Parathyroid adenoma (tissue), 2 donors: ENCODE results near the gene TNRC18.
"Not testable (repeated sequence)": the region's sequence is repeated elsewhere in the genome, so short reads cannot be mapped to it uniquely, and the experiment has no call there.

Source experiments
- H2AFZ ChIP-seq: fragments of 300-600 bp; sonication (generic); one replicate; pipeline ENCODE4 v1.7.0; 2017; ENCODE audit warnings: antibody characterized with exemption, mild to moderate bottlenecking
- H3K27ac ChIP-seq: fragments of 300-600 bp; sonication (generic); one replicate; pipeline ENCODE4 v1.7.0; 2017
- H3K27me3 ChIP-seq: fragments of 300-600 bp; sonication (generic); one replicate; pipeline ENCODE4 v1.7.0; 2017; ENCODE audit warnings: low read length; ENCODE audit not compliant: control insufficient read depth, insufficient read depth
- H3K36me3 ChIP-seq: fragments of 300-600 bp; sonication (generic); one replicate; pipeline ENCODE4 v1.7.0; 2017; ENCODE audit warnings: low read length; ENCODE audit not compliant: control insufficient read depth, insufficient read depth
- H3K4me1 ChIP-seq: fragments of 300-600 bp; sonication (generic); one replicate; pipeline ENCODE4 v1.7.0; 2017; ENCODE audit warnings: control low read depth
- H3K4me2 ChIP-seq: fragments of 300-600 bp; sonication (generic); one replicate; pipeline ENCODE4 v1.7.0; 2017; ENCODE audit warnings: low read length
- H3K4me3 ChIP-seq: fragments of 300-600 bp; sonication (generic); one replicate; pipeline ENCODE4 v1.7.0; 2017; ENCODE audit warnings: low read depth, low read length
- H3K79me2 ChIP-seq: fragments of 300-600 bp; sonication (generic); one replicate; pipeline ENCODE4 v1.7.0; 2017; ENCODE audit warnings: control low read depth
- H3K9ac ChIP-seq: fragments of 300-600 bp; sonication (generic); one replicate; pipeline ENCODE4 v1.7.0; 2017; ENCODE audit warnings: mild to moderate bottlenecking
- H3K9me3 ChIP-seq: fragments of 300-600 bp; sonication (generic); one replicate; pipeline ENCODE4 v1.7.0; 2017; ENCODE audit warnings: low read length; ENCODE audit not compliant: control insufficient read depth
- TF ChIP-seq, protein P1 (sequence below): fragments of 300-600 bp; sonication (generic); IDR thresholded peaks from one replicate; pipeline ENCODE4 v1.7.0; 2017; ENCODE audit warnings: antibody characterized with exemption, mild to moderate bottlenecking
- donor health status: primary hyperparathyroidism.

Gene TNRC18

DNA sequence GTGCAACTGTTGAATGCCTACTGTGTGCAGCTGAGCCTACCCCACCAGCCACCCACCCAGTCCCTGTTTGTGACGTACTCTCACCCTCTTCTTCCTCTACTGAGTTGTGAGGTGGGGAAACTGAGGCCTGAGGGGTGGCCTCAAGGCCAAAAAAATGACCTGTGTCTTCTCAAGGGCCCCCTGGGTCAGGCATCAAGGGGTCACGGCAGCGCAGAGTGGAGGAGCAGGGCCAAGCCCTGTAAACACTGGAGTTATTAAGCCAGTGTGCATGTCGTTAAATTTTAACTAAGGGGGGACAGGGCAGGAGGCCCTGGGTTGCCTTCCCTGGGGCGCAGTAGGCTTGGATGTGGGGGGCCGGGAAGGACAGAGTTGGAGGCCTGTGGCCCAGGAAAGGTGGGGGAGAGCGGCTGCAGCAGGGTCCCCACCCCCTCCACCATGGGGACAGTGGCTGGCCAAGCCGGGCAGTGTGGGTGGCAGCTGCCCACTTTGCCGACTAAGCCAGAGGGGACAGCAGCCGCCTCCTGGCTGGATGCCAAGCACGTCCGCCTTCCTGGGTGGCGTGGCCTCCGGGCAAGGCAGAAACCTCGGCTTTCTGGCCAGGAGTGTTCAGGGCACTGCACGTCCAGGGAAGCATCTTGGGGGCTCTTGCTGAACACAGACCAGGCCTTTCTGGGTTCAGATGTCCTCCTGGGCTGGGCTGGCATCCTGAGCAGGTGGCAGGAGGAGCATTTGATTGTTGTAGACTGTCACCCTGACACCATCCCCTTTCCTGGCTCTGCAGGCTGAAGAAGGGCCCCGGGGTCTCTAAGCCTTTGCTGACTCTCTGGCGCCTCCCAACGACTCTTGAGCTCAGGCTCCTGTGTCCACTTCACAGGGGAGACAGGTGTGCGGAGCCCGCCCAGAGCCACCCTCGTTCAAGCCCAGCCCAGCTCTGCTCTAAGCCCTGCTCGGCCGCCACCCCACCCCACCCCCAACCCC, 139.0 kb downstream of the TNRC18 start:
- Histone ChIP-seq H3K9me3 (no peaks in the 10 kb centered on the region), H2AFZ (no peak overlapping the region), H3K36me3 (no peaks in the 10 kb centered on the region), H3K27me3 (no peaks in the 10 kb centered on the region), H3K4me3 (no peak overlapping the region), H3K4me1 (no peaks in the 10 kb centered on the region), H3K4me2 (no peak overlapping the region), H3K27ac (no peak overlapping the region), H3K79me2 (no peaks in the 10 kb centered on the region), H3K9ac (no peak overlapping the region)
- TF ChIP-seq, protein P1, sequence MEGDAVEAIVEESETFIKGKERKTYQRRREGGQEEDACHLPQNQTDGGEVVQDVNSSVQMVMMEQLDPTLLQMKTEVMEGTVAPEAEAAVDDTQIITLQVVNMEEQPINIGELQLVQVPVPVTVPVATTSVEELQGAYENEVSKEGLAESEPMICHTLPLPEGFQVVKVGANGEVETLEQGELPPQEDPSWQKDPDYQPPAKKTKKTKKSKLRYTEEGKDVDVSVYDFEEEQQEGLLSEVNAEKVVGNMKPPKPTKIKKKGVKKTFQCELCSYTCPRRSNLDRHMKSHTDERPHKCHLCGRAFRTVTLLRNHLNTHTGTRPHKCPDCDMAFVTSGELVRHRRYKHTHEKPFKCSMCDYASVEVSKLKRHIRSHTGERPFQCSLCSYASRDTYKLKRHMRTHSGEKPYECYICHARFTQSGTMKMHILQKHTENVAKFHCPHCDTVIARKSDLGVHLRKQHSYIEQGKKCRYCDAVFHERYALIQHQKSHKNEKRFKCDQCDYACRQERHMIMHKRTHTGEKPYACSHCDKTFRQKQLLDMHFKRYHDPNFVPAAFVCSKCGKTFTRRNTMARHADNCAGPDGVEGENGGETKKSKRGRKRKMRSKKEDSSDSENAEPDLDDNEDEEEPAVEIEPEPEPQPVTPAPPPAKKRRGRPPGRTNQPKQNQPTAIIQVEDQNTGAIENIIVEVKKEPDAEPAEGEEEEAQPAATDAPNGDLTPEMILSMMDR: no peak

DNA sequence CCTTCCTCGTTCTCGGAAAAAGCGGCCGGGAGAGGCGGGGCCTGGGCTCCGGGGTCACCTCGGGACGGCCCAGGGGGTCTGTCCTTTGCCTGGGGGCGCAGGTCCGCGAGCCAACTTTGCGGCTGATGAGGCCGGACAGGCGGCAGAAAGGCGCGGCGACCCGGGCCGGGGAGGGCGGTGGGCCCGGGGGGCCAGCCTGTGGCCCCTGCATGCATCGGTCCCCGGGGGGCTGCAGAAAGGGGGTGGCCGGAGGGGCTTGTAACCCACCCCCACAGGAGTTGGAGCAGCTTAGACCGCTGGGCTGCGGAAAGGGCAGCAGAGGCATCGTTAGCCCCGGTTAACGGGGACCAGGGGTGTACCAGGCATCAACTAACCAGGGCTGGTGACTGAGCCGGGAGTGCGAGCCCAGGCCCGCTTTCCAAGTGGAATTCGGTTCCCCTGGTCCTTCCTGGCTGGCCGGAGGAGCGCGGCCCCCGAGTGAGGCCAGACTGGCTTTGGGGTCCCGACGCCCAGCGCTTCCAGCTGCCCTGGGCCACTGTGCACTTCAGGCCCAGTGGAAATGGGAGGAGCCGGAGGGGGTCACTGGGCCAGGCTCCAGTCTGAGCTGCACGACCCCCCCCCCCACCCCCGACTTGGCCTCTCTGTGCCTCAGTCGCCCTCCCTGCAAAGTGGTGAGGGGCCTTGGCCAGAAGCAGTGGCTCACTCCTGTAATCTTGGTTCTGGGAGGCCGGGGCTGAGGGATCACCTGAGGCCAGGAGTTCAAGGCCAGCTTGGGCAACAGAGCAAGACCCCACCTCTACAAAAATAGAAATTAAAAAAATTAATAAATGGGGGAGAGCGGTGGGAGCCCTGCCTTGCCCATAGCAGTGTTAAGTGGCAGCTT, 140.0 kb downstream of the TNRC18 start:
- Histone ChIP-seq H3K79me2 (no peaks in the 10 kb centered on the region), H3K27me3 (no peaks in the 10 kb centered on the region), H2AFZ (peak overlapping the region; percentile 46), H3K9me3 (no peaks in the 10 kb centered on the region), H3K27ac (no peak overlapping the region), H3K9ac (no peak overlapping the region), H3K4me3 (peak overlapping the region; percentile 52), H3K4me2 (peak overlapping the region; percentile 76), H3K36me3 (no peaks in the 10 kb centered on the region), H3K4me1 (no peaks in the 10 kb centered on the region)
- TF ChIP-seq, protein P1: no peak

DNA sequence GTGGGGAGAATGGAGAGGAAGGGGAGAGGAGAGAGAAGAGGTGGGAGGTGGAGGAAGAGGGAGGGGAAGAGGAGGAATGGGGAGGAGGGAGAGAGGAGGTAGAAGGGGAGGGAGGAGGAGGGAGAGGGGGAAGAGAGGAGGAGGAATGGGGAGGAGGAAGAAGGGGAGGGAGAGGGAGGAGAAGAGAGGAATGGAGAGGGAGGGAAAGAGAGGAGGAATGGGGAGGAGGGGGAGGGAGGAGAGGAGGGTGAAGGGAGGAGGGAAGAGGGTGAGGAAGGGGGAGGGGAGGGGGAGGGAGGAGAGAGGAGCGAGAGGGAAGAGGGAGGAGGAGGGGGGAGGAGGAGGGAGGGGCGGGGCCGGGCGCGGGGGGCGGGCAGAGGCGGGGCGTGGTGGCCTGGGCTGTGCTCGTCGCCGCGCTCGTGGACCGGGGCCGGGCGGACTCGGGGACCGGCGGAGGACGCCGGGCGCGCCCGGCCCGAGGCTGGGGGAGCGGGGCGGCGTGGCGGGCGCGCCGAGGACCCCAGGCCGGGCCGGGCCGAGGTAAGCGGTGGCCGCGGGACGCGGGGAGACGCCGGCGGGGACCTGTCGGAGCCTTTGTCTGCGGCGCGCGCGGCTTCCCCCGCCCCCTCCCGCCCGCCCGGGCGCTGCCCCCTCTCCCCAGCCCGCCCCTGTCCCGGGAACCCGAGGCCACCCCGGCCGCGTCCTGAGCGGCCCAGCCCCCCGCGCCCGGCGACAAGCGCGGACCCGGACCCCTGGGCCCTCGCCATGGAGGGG, 140.9 kb downstream of the TNRC18 start, which contains the start of gene SLC29A4:
TSS of gene SLC29A4 (plus strand) at position 401 of the 774 bp plus-strand sequence. CDS start 4,874 bp downstream, outside the sequence.
- Histone ChIP-seq H3K27me3 (no peaks in the 10 kb centered on the region), H3K4me1 (no peaks in the 10 kb centered on the region), H3K79me2 (no peaks in the 10 kb centered on the region), H3K36me3 (no peaks in the 10 kb centered on the region), H3K4me2 (peak within 1 kb of the TSS; percentile 76), H3K27ac (no peak within 1 kb of the TSS), H2AFZ (peak within 1 kb of the TSS; percentile 46), H3K4me3 (peak within 1 kb of the TSS; percentile 52), H3K9ac (no peak within 1 kb of the TSS), H3K9me3 (no peaks in the 10 kb centered on the region)
- TF ChIP-seq, protein P1: no peak

DNA sequence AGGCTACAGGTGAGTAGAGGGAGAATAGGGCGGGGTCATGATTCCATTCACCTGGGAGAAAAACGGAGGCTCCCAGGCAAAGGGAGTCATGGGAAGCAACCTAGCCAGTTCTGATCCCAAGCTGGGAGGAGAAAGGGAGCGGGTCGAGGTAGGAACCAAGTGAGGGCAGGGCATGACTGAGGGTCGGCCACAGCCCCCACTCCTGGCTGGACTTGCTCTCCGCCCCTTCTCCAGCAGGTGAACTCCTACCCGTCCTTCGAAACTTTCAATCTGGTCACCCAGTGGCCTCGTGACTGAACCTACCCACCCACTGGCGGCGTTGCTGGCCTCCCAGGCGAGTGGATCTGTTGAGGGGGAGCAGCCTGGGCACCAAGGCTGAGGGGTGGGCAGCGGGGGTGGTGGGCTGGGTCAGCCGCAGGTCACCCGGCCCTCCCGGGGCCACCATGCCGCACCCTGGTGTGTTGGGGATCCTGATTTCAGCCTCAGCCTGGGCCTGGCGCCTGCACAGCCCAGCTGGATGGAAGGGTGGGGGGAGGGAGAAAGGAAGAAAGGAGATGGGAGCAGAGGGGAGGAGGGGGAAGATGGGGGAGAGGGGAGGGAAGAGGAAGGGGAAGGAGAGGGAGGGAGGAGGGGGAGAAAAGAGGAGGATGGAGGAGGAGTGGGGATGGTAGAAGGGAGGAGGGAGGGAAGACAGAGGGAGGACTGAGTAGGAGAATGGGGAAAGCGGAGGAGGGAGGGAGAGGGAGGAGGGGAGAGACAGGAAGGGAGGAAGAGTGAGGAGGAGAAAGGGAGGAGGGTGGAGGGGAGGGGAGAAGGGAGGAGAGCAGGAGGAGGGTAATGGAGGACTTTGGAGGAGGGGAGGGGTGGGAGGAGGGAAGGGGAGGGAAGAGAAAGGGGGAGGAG, 141.8 kb downstream of the TNRC18 start:
- H3K27ac ChIP-seq, H3K27me3 ChIP-seq, H3K79me2 ChIP-seq, H3K4me1 ChIP-seq, H3K36me3 ChIP-seq, H3K4me3 ChIP-seq, H3K9me3 ChIP-seq, H2AFZ ChIP-seq, H3K4me2 ChIP-seq, H3K9ac ChIP-seq: not testable (repeated sequence)
